Endothelial cell (in vitro differentiated cells): ENCODE data around the gene ACAP3. TPM values are rescaled to one million over a fixed set of nuclear protein-coding genes. Genes with fewer than 3 reads are reported as not detected.

Source experiments
- DNase-seq: peaks from one replicate; pipeline ENCODE4 v3.0.0; 2021; ENCODE audit warnings: low spot score
- H3K27ac Mint-ChIP-seq: one replicate; pipeline ENCODE4 v1.8.0; 2021; ENCODE audit warnings: mixed read lengths, inconsistent platforms; ENCODE audit not compliant: unreplicated experiment
- H3K27me3 Mint-ChIP-seq: one replicate; pipeline ENCODE4 v1.8.0; 2021; ENCODE audit warnings: mild to moderate bottlenecking, moderate library complexity, mixed read lengths, inconsistent platforms; ENCODE audit not compliant: unreplicated experiment
- H3K36me3 Mint-ChIP-seq: one replicate; pipeline ENCODE4 v1.8.0; 2021; ENCODE audit warnings: mild to moderate bottlenecking, low read depth, mixed read lengths, inconsistent platforms; ENCODE audit not compliant: unreplicated experiment
- H3K4me1 Mint-ChIP-seq: one replicate; pipeline ENCODE4 v1.8.0; 2021; ENCODE audit warnings: mild to moderate bottlenecking, mixed read lengths, inconsistent platforms; ENCODE audit not compliant: unreplicated experiment
- H3K4me3 Mint-ChIP-seq: one replicate; pipeline ENCODE4 v1.8.0; 2021; ENCODE audit warnings: mild to moderate bottlenecking, mixed read lengths, inconsistent platforms; ENCODE audit not compliant: unreplicated experiment
- H3K9me3 Mint-ChIP-seq: one replicate; pipeline ENCODE4 v1.8.0; 2021; ENCODE audit warnings: mixed read lengths, inconsistent platforms; ENCODE audit not compliant: unreplicated experiment
- total RNA-seq: library from RNA; stranded (reverse); fragmentation: NEBNext Ultra II Directional; extraction: Animal tissue kit (Norgen Biotek cat#: 25700); gene quantifications from one replicate; pipeline ENCODE4 v1.2.1, GENCODE V29; 2021; ENCODE audit not compliant: unreplicated experiment
- TF ChIP-seq, protein P1 (sequence below): fragments of 200-600 bp; sonication (generic); IDR thresholded peaks from one replicate; pipeline ENCODE4 v1.5.0; 2021; ENCODE audit warnings: antibody characterized with exemption; ENCODE audit not compliant: unreplicated experiment

Gene ACAP3
- total RNA-seq, 1 donor from 2014 or later, result 54.0 TPM

DNA sequence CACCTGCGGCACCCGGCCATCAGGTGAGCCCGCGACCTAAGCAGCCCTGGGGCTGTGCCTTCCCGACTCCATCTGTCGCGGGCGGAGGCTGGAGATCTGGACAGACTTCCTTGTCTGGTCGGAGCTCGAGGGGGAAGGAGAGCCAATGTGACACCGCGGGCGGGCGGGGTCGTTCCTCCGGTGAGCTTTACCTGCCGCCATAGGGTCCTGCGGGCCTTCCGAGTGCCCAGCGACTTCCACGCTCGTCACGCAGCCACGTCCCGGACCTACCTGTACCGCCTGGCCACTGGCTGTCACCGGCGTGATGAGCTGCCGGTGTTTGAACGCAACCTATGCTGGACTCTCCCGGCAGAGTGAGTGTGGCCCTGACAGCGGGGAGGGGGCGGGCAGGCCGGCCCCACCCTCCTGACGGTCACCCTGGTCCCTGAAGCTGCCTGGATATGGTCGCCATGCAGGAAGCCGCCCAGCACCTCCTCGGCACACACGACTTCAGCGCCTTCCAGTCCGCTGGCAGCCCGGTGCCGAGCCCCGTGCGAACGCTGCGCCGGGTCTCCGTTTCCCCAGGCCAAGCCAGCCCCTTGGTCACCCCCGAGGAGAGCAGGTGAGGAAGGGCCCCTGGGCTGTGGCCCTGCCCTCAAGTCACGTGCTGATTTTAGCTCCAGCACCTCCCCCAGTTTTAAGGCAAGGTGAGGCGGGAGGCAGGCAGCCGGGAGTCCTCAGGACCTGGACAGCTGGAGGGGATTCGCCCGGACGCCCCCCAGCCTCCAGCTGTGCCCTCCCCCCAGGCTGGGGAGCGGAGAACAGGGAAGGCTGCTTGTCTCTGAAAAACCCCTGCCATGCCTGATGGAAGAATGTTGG, 1.8 kb upstream of the ACAP3 start:
- TF ChIP-seq, protein P1, sequence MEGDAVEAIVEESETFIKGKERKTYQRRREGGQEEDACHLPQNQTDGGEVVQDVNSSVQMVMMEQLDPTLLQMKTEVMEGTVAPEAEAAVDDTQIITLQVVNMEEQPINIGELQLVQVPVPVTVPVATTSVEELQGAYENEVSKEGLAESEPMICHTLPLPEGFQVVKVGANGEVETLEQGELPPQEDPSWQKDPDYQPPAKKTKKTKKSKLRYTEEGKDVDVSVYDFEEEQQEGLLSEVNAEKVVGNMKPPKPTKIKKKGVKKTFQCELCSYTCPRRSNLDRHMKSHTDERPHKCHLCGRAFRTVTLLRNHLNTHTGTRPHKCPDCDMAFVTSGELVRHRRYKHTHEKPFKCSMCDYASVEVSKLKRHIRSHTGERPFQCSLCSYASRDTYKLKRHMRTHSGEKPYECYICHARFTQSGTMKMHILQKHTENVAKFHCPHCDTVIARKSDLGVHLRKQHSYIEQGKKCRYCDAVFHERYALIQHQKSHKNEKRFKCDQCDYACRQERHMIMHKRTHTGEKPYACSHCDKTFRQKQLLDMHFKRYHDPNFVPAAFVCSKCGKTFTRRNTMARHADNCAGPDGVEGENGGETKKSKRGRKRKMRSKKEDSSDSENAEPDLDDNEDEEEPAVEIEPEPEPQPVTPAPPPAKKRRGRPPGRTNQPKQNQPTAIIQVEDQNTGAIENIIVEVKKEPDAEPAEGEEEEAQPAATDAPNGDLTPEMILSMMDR, result no peak
- DNase-seq, result no peak
- no peaks in the 10 kb centered on the region for H3K36me3 Mint-ChIP-seq
- peaks cover 15% of the 10 kb centered on the region for H3K4me1 Mint-ChIP-seq
- H3K27me3 Mint-ChIP-seq, result peaks cover 11% of the 10 kb centered on the region
- H3K4me3 Mint-ChIP-seq, result peak overlapping the region; percentile 83
- H3K27ac Mint-ChIP-seq, result no peak overlapping the region
- no peaks in the 10 kb centered on the region for H3K9me3 Mint-ChIP-seq

DNA sequence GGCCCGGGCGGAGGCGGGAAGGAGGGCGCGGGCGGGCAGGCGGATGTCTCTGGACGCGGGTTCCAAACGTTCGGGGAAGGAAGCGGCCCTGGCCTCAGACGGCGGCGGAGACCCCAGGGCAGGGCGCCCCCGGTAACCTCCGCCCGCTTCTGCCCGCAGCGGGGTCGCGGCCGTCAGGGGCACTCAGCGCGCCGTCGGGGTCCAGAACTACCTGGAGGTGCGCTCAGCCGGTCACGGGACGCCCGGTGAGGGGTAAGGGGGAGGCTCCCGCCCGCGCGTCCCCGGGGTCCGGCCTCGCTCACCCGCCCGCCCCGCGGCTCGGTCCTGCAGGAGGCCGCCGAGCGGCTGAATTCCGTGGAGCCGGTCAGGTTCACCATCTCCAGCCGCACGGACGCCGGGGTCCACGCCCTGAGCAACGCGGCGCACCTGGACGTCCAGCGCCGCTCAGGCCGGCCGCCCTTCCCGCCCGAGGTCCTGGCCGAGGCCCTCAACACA, 1.1 kb upstream of the ACAP3 start:
- DNase-seq, result no peak
- Mint-ChIP-seq H3K4me3 (peak overlapping the region; percentile 83), H3K27me3 (peaks cover 12% of the 10 kb centered on the region), H3K36me3 (no peaks in the 10 kb centered on the region), H3K9me3 (no peaks in the 10 kb centered on the region), H3K27ac (no peak overlapping the region), H3K4me1 (peaks cover 15% of the 10 kb centered on the region)
- TF ChIP-seq, protein P1, result no peak

DNA sequence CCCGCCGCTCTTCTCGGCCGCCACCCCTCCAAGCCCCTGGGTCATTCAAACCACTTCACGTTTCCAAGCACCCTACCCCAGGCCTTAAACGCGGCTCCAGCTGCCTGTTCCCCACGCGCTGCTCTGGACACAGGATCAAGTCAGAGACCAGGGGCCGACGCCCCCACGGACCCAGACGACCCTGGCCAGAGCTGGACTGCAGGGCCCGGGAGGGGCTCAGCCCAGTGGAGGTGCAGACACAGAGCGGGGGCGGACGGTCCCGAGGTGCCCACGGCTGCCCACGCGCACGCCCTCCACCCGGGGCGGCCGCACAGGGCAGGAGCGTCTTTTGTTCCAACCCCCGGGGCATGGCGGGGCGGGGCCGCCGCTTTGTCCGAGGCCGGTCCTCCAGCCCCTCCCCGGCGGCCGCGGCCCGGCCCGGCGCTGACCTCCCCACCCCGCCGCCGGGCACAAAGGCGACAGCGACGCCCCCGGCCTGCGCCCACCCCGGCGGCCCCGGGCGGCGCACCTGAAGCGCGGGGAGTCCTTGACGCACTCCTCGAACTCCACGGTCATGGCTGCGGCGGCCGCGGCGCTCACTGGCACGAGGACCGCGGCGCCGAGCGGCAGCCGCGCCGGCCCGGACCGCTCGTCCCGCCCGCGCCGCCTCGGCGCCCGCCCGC, 338 bp downstream of the ACAP3 start:
- Mint-ChIP-seq H3K9me3 (no peaks in the 10 kb centered on the region), H3K27ac (no peak overlapping the region), H3K4me3 (peak overlapping the region; percentile 92), H3K4me1 (peaks cover 15% of the 10 kb centered on the region), H3K27me3 (peaks cover 9% of the 10 kb centered on the region), H3K36me3 (no peaks in the 10 kb centered on the region)
- TF ChIP-seq, protein P1, result no peak
- DNase-seq, result no peak

DNA sequence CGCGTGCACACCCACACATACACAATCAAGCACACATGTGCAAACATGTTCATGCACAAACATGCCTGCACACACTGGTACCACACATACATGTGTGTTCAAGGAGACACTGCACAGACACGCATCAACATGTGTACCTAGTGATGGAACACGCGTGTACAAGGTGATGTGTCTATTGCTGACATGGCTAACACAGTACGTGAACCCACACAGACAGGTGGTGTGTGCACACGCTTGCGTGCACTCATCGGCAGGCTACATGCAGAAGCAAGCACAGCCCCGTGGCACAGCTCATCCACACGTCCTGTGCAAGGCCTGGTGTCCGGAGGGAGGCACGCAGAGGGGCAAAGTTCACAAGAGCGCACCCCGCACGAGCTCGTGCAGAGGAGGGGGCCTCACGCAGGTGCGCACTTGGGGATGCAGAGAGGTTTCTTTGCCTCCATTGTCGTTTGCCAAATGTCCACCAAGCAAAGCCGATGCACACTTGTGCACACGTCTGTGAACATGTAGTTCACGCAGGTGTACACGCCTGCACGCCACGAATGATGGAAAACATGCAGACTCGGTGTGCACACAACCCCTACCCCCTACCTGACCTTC, 969 bp downstream of the ACAP3 start:
- TF ChIP-seq, protein P1, result no peak
- H3K4me1 Mint-ChIP-seq, result peaks cover 15% of the 10 kb centered on the region
- no peaks in the 10 kb centered on the region for H3K36me3 Mint-ChIP-seq
- no peak for DNase-seq
- H3K27me3 Mint-ChIP-seq, result peaks cover 9% of the 10 kb centered on the region
- peak overlapping the region; percentile 92 for H3K4me3 Mint-ChIP-seq
- H3K27ac Mint-ChIP-seq, result no peak overlapping the region
- H3K9me3 Mint-ChIP-seq, result no peaks in the 10 kb centered on the region
